Astrocyte (in vitro differentiated cells and primary cell): ENCODE measurements around the gene TEX29. TPM values are rescaled to one million over a fixed set of nuclear protein-coding genes. Genes with fewer than 3 reads are reported as not detected.

Source experiments
- DNase-seq: peaks from one replicate; pipeline ENCODE4 v3.0.0-alpha.2; 2010; ENCODE audit warnings: low read depth
- FAIRE-seq: peaks from 2 replicates; lab custom pipeline; 2011; peaks lifted over from hg19 to GRCh38; lab: Jason Lieb, UNC
- H2AFZ ChIP-seq: 2 replicates; pipeline ENCODE4 v1.6.0; 2012; ENCODE audit warnings: low read depth, low read length, inconsistent platforms
- H3K27ac ChIP-seq: 2 replicates; pipeline ENCODE4 v1.5.1; 2011; ENCODE audit warnings: low read depth, low read length, inconsistent platforms
- H3K27me3 ChIP-seq: 2 replicates; pipeline ENCODE4 v1.6.0; 2011; ENCODE audit warnings: low read length, inconsistent platforms; ENCODE audit not compliant: insufficient read depth
- H3K36me3 ChIP-seq: 2 replicates; pipeline ENCODE4 v1.5.1; 2011; ENCODE audit warnings: low read length, inconsistent platforms; ENCODE audit not compliant: insufficient read depth
- H3K4me1 ChIP-seq: 2 replicates; pipeline ENCODE4 v1.5.1; 2011; ENCODE audit warnings: low read length, inconsistent platforms; ENCODE audit not compliant: insufficient read depth
- H3K4me2 ChIP-seq: 2 replicates; pipeline ENCODE4 v1.6.0; 2012; ENCODE audit warnings: low read length, inconsistent platforms
- H3K4me3 ChIP-seq: 2 replicates; pipeline ENCODE4 v1.5.1; 2011; ENCODE audit warnings: low read depth, mild to moderate bottlenecking, low read length, inconsistent platforms; ENCODE audit not compliant: insufficient read depth
- H3K79me2 ChIP-seq: 2 replicates; pipeline ENCODE4 v1.6.0; 2012; ENCODE audit warnings: mild to moderate bottlenecking, low read length, inconsistent platforms; ENCODE audit not compliant: insufficient read depth
- H3K9ac ChIP-seq: 2 replicates; pipeline ENCODE4 v1.6.0; 2012; ENCODE audit warnings: mild to moderate bottlenecking, low read length, inconsistent platforms
- H3K9me3 ChIP-seq: 2 replicates; pipeline ENCODE4 v1.5.1; 2012; ENCODE audit warnings: low read depth, mild to moderate bottlenecking, low read length, inconsistent platforms; ENCODE audit not compliant: insufficient read depth
- H4K20me1 ChIP-seq: 2 replicates; pipeline ENCODE4 v1.6.0; 2012; ENCODE audit warnings: low read length, inconsistent platforms; ENCODE audit not compliant: insufficient read depth
- H3K27ac Mint-ChIP-seq: one replicate; pipeline ENCODE4 v1.8.0; 2021; ENCODE audit warnings: mild to moderate bottlenecking, mixed read lengths; ENCODE audit not compliant: unreplicated experiment
- H3K27me3 Mint-ChIP-seq: one replicate; pipeline ENCODE4 v1.8.0; 2021; ENCODE audit warnings: low read depth, mixed read lengths; ENCODE audit not compliant: unreplicated experiment
- H3K36me3 Mint-ChIP-seq: one replicate; pipeline ENCODE4 v1.8.0; 2021; ENCODE audit warnings: low read depth, mixed read lengths; ENCODE audit not compliant: unreplicated experiment
- H3K4me1 Mint-ChIP-seq: one replicate; pipeline ENCODE4 v1.8.0; 2021; ENCODE audit warnings: low read depth, mixed read lengths; ENCODE audit not compliant: unreplicated experiment
- H3K4me3 Mint-ChIP-seq: one replicate; pipeline ENCODE4 v1.8.0; 2021; ENCODE audit warnings: mild to moderate bottlenecking, moderate library complexity, mixed read lengths; ENCODE audit not compliant: unreplicated experiment
- H3K9me3 Mint-ChIP-seq: one replicate; pipeline ENCODE4 v1.8.0; 2021; ENCODE audit warnings: mild to moderate bottlenecking, mixed read lengths; ENCODE audit not compliant: unreplicated experiment
- EZH2 ChIP-seq: IDR thresholded peaks from 2 replicates; pipeline ENCODE4 v1.6.1; 2012; ENCODE audit warnings: mild to moderate bottlenecking, low read length, inconsistent platforms; ENCODE audit not compliant: insufficient read depth
- total RNA-seq: library from RNA; stranded (reverse); gene quantifications from 2 replicates; pipeline ENCODE4 v1.2.1, GENCODE V29; 2021
- TF ChIP-seq, protein P1 (sequence below): IDR thresholded peaks from 2 replicates; pipeline ENCODE4 v1.5.1; 2011; ENCODE audit warnings: low read depth, mild to moderate bottlenecking, inconsistent platforms, low read length, moderate library complexity; ENCODE audit not compliant: insufficient read depth

TEX29 gene
- total RNA-seq, 1 donor from 2014 or later = 0.43 TPM

GRCh38 chr13:111388851-111389500 is 68.5 kb downstream of the TEX29 start:
- no peak for TF ChIP-seq EZH2
- TF ChIP-seq, protein P1, sequence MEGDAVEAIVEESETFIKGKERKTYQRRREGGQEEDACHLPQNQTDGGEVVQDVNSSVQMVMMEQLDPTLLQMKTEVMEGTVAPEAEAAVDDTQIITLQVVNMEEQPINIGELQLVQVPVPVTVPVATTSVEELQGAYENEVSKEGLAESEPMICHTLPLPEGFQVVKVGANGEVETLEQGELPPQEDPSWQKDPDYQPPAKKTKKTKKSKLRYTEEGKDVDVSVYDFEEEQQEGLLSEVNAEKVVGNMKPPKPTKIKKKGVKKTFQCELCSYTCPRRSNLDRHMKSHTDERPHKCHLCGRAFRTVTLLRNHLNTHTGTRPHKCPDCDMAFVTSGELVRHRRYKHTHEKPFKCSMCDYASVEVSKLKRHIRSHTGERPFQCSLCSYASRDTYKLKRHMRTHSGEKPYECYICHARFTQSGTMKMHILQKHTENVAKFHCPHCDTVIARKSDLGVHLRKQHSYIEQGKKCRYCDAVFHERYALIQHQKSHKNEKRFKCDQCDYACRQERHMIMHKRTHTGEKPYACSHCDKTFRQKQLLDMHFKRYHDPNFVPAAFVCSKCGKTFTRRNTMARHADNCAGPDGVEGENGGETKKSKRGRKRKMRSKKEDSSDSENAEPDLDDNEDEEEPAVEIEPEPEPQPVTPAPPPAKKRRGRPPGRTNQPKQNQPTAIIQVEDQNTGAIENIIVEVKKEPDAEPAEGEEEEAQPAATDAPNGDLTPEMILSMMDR = no peak
- H3K4me1 ChIP-seq = no peaks in the 10 kb centered on the region
- no peaks in the 10 kb centered on the region for H3K79me2 ChIP-seq
- no peak for DNase-seq
- Mint-ChIP-seq H3K27me3 (peaks cover 49% of the 10 kb centered on the region), H3K9me3 (no peaks in the 10 kb centered on the region), H3K36me3 (peaks cover 2% of the 10 kb centered on the region), H3K4me1 (no peaks in the 10 kb centered on the region), H3K4me3 (no peak overlapping the region), H3K27ac (no peak overlapping the region)
- no peak overlapping the region for H3K4me2 ChIP-seq
- H3K27me3 ChIP-seq = no peaks in the 10 kb centered on the region
- no peak overlapping the region for H3K27ac ChIP-seq
- H2AFZ ChIP-seq = no peak overlapping the region
- no peaks in the 10 kb centered on the region for H3K36me3 ChIP-seq
- no peak overlapping the region for H3K4me3 ChIP-seq
- no peaks in the 10 kb centered on the region for H4K20me1 ChIP-seq
- no peak overlapping the region for H3K9ac ChIP-seq
- peaks cover 3% of the 10 kb centered on the region for H3K9me3 ChIP-seq
- FAIRE-seq = no peak

DNA sequence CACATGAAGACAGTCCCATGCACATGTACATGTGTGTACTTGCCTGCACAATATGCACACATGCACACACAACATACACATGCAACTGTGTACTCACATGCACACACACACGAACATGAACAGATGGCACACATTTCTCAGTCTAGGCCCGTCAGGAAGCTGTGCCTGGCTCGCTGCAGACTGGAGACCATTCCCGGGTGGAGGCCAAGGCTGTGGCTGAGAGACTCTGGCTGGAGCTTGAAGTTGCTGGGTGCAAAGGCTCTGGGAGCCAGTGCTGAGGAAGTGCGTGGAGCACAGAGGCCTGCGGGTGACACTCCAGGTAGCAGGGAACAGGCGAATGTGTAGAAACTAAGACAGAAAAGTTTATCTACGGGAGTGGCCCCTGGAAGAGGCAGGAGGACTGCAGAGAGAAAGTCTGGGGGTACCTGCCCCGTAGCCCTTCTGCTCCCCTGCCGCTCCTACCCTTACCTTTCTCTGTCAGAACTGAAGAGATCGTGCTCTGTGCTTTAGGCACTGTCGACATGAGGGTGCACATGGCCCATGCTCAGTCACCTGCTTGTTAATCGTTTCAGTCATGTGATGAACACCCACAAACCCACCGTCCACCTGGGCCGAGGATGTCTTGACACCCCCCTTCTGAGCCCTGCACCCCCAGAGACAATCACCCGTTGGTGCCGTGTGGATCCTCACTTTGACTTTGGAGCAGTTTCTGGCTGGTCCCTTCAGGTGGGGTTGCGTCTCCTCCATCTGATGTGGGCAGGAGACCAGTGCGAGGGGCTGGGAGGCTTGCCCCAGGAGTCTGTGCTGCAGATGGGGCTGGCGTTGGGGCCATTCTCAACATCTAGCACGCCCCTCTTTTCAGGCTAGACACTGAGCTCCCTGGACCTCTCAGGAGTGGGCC is 69.4 kb downstream of the TEX29 start:
- Mint-ChIP-seq H3K4me3 (no peak overlapping the region), H3K27me3 (peaks cover 48% of the 10 kb centered on the region), H3K27ac (no peak overlapping the region), H3K9me3 (peaks cover 3% of the 10 kb centered on the region), H3K36me3 (peaks cover 2% of the 10 kb centered on the region), H3K4me1 (no peaks in the 10 kb centered on the region)
- DNase-seq (no peak), FAIRE-seq (no peak)
- TF ChIP-seq, protein P1 = no peak
- TF ChIP-seq EZH2 = no peak
- H3K4me3 ChIP-seq = no peak overlapping the region
- H3K9me3 ChIP-seq = no peaks in the 10 kb centered on the region
- no peak overlapping the region for H3K4me2 ChIP-seq
- no peaks in the 10 kb centered on the region for H3K4me1 ChIP-seq
- no peaks in the 10 kb centered on the region for H3K36me3 ChIP-seq
- H3K27ac ChIP-seq = no peak overlapping the region
- H3K79me2 ChIP-seq = no peaks in the 10 kb centered on the region
- no peaks in the 10 kb centered on the region for H3K27me3 ChIP-seq
- H3K9ac ChIP-seq = no peak overlapping the region
- no peak overlapping the region for H2AFZ ChIP-seq
- no peaks in the 10 kb centered on the region for H4K20me1 ChIP-seq
